ENCODE data around the gene RARG. TPM values are rescaled to one million over a fixed set of nuclear protein-coding genes. Genes with fewer than 3 reads are reported as not detected.

RARG gene
- total and polyA plus RNA-seq, 2 donors (not counting 1 experiment from before 2014, with no cell fraction given): 8.8 to 15.0 TPM

GRCh38 chr12:53170215-53170614 lies 61.8 kb downstream of the RARG start:
- POLR2A ChIA-PET: interaction anchor here (0.5 to 0.7 kb wide), 2 partner anchors 42 to 151 kb away, joined by 3 read pairs; partner anchors contain the start of gene AAAS
- H3K9ac ChIP-seq (ENCODE audit: low read length): no peak overlapping the region
- no peak overlapping the region for H3K27ac Mint-ChIP-seq

DNA sequence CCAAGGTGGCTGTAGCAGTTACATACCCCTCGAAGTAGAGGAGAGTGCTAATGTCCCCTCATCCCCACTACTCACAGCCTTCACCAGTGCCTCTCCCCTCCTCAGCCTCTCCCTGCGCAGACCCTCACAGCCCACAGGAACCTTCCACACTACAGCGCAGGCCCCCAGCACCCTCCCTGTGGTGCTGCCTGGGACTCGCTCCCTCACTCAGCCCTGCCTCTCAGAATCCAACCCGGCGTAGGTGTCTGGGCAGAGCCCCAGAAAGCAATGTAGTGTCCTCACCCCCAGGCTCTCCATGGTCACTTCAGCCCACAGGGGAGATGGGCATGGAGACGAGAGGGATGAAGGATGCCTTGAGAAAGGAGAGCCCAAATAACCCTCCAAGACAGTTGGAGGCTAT lies 62.4 kb downstream of the RARG start:
- POLR2A ChIA-PET: interaction anchor here (0.5 kb wide), 1 partner anchor 43 kb away, joined by 3 read pairs; no protein-coding TSS in a partner anchor
- no peak for ATAC-seq (ENCODE audit: low read depth)
- Histone ChIP-seq H3K9ac (ENCODE audit: low read length) (no peak overlapping the region), H3K27me3 (replicated peaks in 1 of 4; ENCODE audit: control extremely low read depth in 1 of 4, control insufficient read depth in 3 of 4, insufficient read depth in 4 of 4, low read length in 3 of 4) (no peaks in the 10 kb centered on the region), H4K20me1 (ENCODE audit: control insufficient read depth, insufficient read depth, low read length, poor library complexity, severe bottlenecking) (no peaks in the 10 kb centered on the region), H2AFZ (ENCODE audit: insufficient read depth, low read depth, low read length, poor library complexity, severe bottlenecking) (no peak overlapping the region), H3K4me1 (ENCODE audit: control insufficient read depth in 2 of 2, insufficient read depth in 2 of 2, low read length in 2 of 2) (no peaks in the 10 kb centered on the region), H3K4me2 (replicated peaks; ENCODE audit: low read depth, low read length, poor library complexity, severe bottlenecking) (no peak overlapping the region), H3K27ac (ENCODE audit: low read length in 2 of 2) (no peak overlapping the region), H3K79me2 (ENCODE audit: control insufficient read depth, insufficient read depth, low read length) (peaks cover 12% of the 10 kb centered on the region), H3K36me3 (replicated peaks in 1 of 2; ENCODE audit: control extremely low read depth in 1 of 2, control insufficient read depth in 1 of 2, extremely low read depth in 1 of 2, insufficient read depth in 2 of 2, low read length in 1 of 2) (peaks cover 0 to 3% of the 10 kb centered on the region in 2 experiments), H3K4me3 (ENCODE audit: control extremely low read depth in 1 of 5, extremely low read depth in 1 of 5, insufficient read depth in 1 of 5, low read depth in 2 of 5, low read length in 4 of 5) (no peak overlapping the region), H3K9me3 (ENCODE audit: control extremely low read depth in 1 of 3, control insufficient read depth in 2 of 3, insufficient read depth in 1 of 3, low read length in 2 of 3) (no peaks in the 10 kb centered on the region)
- CTCF ChIA-PET: interaction anchor here (1.9 kb wide), 1 partner anchor 21 kb away, joined by 5 read pairs; no protein-coding TSS in a partner anchor
- 98% methylated on average over 5 of the region's 7 CpGs for WGBS (ENCODE audit: insufficient coverage)
- Mint-ChIP-seq H3K4me3 (no peak overlapping the region), H3K27ac (no peak overlapping the region), H3K9me3 (ENCODE audit: insufficient read depth) (no peaks in the 10 kb centered on the region), H3K27me3 (no peaks in the 10 kb centered on the region), H3K4me1 (no peaks in the 10 kb centered on the region)
- intact Hi-C loops (cut with micrococcal nuclease): no loop called here
- TF ChIP-seq, protein P1, sequence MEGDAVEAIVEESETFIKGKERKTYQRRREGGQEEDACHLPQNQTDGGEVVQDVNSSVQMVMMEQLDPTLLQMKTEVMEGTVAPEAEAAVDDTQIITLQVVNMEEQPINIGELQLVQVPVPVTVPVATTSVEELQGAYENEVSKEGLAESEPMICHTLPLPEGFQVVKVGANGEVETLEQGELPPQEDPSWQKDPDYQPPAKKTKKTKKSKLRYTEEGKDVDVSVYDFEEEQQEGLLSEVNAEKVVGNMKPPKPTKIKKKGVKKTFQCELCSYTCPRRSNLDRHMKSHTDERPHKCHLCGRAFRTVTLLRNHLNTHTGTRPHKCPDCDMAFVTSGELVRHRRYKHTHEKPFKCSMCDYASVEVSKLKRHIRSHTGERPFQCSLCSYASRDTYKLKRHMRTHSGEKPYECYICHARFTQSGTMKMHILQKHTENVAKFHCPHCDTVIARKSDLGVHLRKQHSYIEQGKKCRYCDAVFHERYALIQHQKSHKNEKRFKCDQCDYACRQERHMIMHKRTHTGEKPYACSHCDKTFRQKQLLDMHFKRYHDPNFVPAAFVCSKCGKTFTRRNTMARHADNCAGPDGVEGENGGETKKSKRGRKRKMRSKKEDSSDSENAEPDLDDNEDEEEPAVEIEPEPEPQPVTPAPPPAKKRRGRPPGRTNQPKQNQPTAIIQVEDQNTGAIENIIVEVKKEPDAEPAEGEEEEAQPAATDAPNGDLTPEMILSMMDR (IDR thresholded peaks at IDR 0.05): no peak
- no peak for TF ChIP-seq EZH2 (IDR thresholded peaks at IDR 0.05; ENCODE audit: borderline replicate concordance, insufficient read depth, low read depth, low read length, poor library complexity, severe bottlenecking)
- DNase-seq: no peak

More at GRCh38 chr12:53170215-53170614, 61.8 kb downstream of the RARG start:
- Histone ChIP-seq H3K4me2 (replicated peaks; ENCODE audit: low read depth, low read length, poor library complexity, severe bottlenecking) (no peak overlapping the region), H3K4me3 (ENCODE audit: control extremely low read depth in 1 of 5, extremely low read depth in 1 of 5, insufficient read depth in 1 of 5, low read depth in 2 of 5, low read length in 4 of 5) (no peak overlapping the region), H3K27ac (ENCODE audit: low read length in 2 of 2) (no peak overlapping the region), H4K20me1 (ENCODE audit: control insufficient read depth, insufficient read depth, low read length, poor library complexity, severe bottlenecking) (no peaks in the 10 kb centered on the region), H3K9me3 (ENCODE audit: control extremely low read depth in 1 of 3, control insufficient read depth in 2 of 3, insufficient read depth in 1 of 3, low read length in 2 of 3) (no peaks in the 10 kb centered on the region), H3K36me3 (replicated peaks in 1 of 2; ENCODE audit: control extremely low read depth in 1 of 2, control insufficient read depth in 1 of 2, extremely low read depth in 1 of 2, insufficient read depth in 2 of 2, low read length in 1 of 2) (peaks cover 0 to 3% of the 10 kb centered on the region in 2 experiments), H3K27me3 (replicated peaks in 1 of 4; ENCODE audit: control extremely low read depth in 1 of 4, control insufficient read depth in 3 of 4, insufficient read depth in 4 of 4, low read length in 3 of 4) (no peaks in the 10 kb centered on the region), H3K79me2 (ENCODE audit: control insufficient read depth, insufficient read depth, low read length) (peaks cover 12% of the 10 kb centered on the region), H2AFZ (ENCODE audit: insufficient read depth, low read depth, low read length, poor library complexity, severe bottlenecking) (no peak overlapping the region), H3K4me1 (ENCODE audit: control insufficient read depth in 2 of 2, insufficient read depth in 2 of 2, low read length in 2 of 2) (no peaks in the 10 kb centered on the region)
- 98% methylated on average over 8 of the region's 8 CpGs for WGBS (ENCODE audit: insufficient coverage)
- Mint-ChIP-seq H3K27me3 (no peaks in the 10 kb centered on the region), H3K4me3 (no peak overlapping the region), H3K4me1 (no peaks in the 10 kb centered on the region), H3K9me3 (ENCODE audit: insufficient read depth) (no peaks in the 10 kb centered on the region)
- CTCF ChIA-PET: interaction anchor here (1.4 to 1.9 kb wide), 2 partner anchors 11 to 20 kb away, joined by 3 to 5 read pairs; no protein-coding TSS in a partner anchor
- ATAC-seq (ENCODE audit: low read depth) (no peak), DNase-seq (no peak)
- intact Hi-C loops (cut with micrococcal nuclease): no loop called here
- TF ChIP-seq, protein P1 (IDR thresholded peaks at IDR 0.05): no peak
- no peak for TF ChIP-seq EZH2 (IDR thresholded peaks at IDR 0.05; ENCODE audit: borderline replicate concordance, insufficient read depth, low read depth, low read length, poor library complexity, severe bottlenecking)

All from B cell (primary cell).